Stimulated activated CD8-positive, alpha-beta memory T cell treated with anti-CD3 and anti-CD28 coated beads, Interleukin-12 subunit alpha, Interleukin-12 subunit beta, amount 100 ng/mL, for 24 hours (primary cell): ENCODE results near the gene DIP2B.

ENCODE experiments used
- DNase-seq: peaks from one replicate; pipeline ENCODE4 v3.0.0-alpha.2; 2020; ENCODE audit errors: extremely low read depth

Gene DIP2B

GRCh38 chr12:50611021-50611744 is 106.4 kb downstream of the DIP2B start:
- no peak for DNase-seq

GRCh38 chr12:50612882-50613281 is 108.1 kb downstream of the DIP2B start:
- DNase-seq = no peak

GRCh38 chr12:50613463-50613862 is 108.7 kb downstream of the DIP2B start:
- no peak for DNase-seq

- no peak for DNase-seq
Observed at GRCh38 chr12:50614167-50614759, 109.5 kb downstream of the DIP2B start.

- no peak for DNase-seq
Observed at GRCh38 chr12:50615145-50615906, 110.5 kb downstream of the DIP2B start.

DNA sequence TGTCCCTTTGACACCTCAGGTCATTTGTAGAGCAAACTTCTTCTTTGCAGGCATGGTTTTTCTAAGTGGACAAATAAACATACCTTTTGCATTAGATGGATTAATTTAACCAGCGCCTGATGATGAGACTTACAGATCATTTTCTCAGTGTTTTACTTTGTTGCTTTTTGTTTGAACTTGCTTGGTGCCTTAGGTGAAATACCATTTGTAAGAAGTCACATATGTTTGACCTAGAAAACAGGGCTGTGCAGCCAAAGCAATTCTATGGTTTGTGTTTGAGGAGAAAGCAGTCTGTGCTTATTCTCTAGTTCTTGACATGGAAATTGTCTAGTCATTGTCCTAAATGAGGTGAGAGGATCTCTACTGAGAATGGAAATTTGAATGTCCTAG is 111.1 kb downstream of the DIP2B start:
- no peak for DNase-seq

GRCh38 chr12:50617657-50618056 is 112.9 kb downstream of the DIP2B start:
- DNase-seq = no peak

- DNase-seq = no peak
Observed at GRCh38 chr12:50618864-50619609, 114.3 kb downstream of the DIP2B start.

- DNase-seq = no peak
Observed at GRCh38 chr12:50619610-50619958, 114.8 kb downstream of the DIP2B start.

DNA sequence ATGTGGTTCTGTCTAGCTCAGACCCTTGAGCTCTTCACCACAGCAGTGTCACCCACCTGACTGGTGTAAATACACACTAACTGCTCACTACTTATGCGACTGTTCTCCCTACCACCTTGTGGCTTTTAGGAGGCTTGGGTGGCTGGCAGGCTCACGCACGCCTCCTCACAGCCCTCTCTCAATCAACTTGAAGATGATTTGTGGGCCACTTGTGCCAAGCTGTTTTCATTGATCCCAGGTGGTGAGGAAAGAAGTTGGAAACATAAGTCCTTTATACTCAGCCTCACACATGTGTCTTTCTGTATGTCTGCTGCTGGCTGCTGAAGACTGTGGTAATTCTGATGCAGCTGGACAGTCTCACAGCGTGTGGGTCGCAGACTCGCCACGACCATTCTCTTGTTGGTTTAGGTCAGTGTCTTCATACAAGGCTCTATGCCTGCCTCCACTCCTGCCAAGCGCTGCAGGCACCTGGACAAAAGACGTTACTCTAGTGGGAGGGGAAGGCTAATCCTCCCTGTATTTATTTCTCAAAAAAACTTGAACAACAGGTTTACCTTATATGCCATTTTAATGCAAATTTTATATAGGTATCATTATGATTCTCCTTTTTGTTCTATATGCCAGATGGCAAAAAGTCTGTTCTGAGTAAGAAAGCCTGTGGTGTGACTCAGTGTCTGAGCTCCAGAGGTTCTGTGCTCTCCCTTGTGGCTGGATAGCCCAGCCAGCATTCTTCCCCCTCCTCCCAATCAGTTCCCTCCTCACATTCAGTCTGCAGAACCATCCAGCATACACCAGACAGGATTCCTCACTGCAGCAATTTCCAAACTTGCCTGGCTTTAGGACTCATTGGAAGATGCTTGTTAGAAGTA is 115.6 kb downstream of the DIP2B start:
- no peak for DNase-seq

DNA sequence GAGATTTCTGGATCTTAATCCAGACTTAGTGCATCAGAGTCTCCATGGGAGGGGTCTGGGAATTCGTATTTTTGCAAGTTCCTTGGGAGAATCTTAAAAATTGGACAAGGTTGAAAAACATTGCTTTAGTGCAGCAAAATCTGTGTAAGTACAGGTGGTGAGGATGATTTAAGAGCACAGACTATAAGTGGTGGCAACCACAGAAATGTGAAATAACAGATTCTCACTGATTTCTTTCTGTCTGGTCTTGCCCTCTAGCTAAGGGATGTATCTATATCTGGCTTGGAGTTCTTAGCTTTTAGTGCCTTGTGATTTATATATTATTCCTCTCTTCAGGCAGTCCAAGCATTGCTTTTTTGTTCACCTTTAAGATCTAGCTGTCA is 116.2 kb downstream of the DIP2B start:
- DNase-seq = no peak

- no peak for DNase-seq
Observed at GRCh38 chr12:50621399-50622300, 116.9 kb downstream of the DIP2B start.

DNA sequence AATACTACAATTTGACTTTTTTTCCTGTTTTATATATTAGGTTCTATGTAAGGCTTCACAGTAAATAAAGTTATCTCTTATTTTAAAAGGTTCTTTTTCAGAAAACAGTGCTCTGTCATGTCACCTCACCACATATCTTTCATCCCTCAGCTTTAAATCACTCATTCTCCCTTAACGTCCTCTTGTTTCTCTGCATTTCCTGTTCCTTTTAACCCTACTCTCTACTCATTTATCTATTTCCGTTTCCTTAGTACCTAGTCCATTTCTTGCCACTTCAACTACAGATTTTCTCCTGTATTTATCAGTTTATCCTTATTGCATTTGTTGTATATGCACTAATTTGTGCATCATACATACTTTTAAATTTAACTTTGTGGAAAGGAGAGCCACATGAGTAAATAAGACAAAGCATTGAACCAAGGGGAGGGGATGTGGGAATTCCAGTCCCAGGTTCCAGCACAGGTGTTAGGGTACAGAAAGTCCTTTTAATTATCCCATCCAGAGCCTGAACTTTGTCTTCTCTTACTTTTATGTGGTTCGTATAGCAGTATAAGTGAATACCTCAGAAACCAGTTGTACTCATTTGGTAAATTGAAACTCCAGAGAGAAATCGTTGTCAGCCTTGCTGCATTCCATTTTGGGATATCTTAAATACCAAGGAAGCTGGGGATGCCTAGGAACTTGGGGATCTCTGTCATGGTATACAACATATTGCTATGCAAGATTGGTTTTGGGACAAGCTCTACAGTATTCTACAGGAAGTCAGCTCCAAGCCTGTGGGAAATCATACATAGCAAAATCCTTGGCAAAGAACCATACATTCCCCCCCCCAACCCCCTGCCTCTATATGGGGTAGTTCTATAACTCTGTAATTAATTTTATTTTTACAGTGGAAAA is 120.5 kb downstream of the DIP2B start:
- DNase-seq = no peak

GRCh38 chr12:50626026-50626425 is 121.2 kb downstream of the DIP2B start:
- no peak for DNase-seq

DNA sequence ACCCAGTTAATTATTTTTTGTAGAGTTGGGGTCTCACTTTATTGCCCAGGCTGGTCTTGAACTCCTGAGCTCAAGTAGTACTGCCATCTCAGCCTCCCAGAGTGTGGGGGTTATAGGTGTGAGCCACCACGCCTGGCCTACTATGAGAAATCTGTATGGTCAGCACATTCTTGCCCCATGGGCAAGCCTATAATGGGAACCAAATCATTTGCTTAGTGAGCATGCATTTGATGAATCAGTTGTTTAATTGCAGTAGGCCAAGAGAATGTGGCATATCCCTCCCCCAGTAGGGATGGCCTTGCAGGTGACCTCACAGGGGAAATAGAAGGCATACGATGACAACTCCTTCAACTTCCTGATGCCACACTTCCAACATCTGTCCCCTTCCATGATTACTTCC is 122.7 kb downstream of the DIP2B start:
- DNase-seq = no peak

- DNase-seq = no peak
Observed at GRCh38 chr12:50628394-50628793, 123.6 kb downstream of the DIP2B start.

GRCh38 chr12:50633955-50634354 is 129.2 kb downstream of the DIP2B start:
- no peak for DNase-seq

- no peak for DNase-seq
Observed at GRCh38 chr12:50634379-50634778, 129.6 kb downstream of the DIP2B start.

GRCh38 chr12:50635364-50635763 is 130.6 kb downstream of the DIP2B start:
- no peak for DNase-seq
